AG09309 (cell line): ENCODE results near the gene XRRA1.

Experiments
- DNase-seq: peaks from one replicate; pipeline ENCODE4 v3.0.0-alpha.2; 2010; ENCODE audit warnings: low read depth
- H3K4me3 ChIP-seq: 2 replicates; pipeline ENCODE4 v1.5.1; 2011; ENCODE audit warnings: mild to moderate bottlenecking, low read depth, low read length, moderate library complexity; ENCODE audit not compliant: control insufficient read depth
- CTCF ChIP-seq: IDR thresholded peaks from 2 replicates; pipeline ENCODE4 v1.5.1; 2011; ENCODE audit warnings: mild to moderate bottlenecking, low read depth, low read length, inconsistent platforms; ENCODE audit not compliant: insufficient read depth, control insufficient read depth; ENCODE audit errors: missing control alignments

XRRA1 gene

GRCh38 chr11:74936976-74937375, 11.9 kb downstream of the XRRA1 start:
- TF ChIP-seq CTCF, result no peak
- H3K4me3 ChIP-seq, result no peak overlapping the region
- no peak for DNase-seq

GRCh38 chr11:74936087-74936486, 12.8 kb downstream of the XRRA1 start:
- DNase-seq, result no peak
- no peak for TF ChIP-seq CTCF
- no peak overlapping the region for H3K4me3 ChIP-seq

GRCh38 chr11:74935285-74935684, 13.6 kb downstream of the XRRA1 start:
- TF ChIP-seq CTCF, result no peak
- H3K4me3 ChIP-seq, result no peak overlapping the region
- DNase-seq, result no peak

- no peak overlapping the region for H3K4me3 ChIP-seq
- DNase-seq, result no peak
- TF ChIP-seq CTCF, result no peak
Measured at GRCh38 chr11:74933765-74934164, 15.1 kb downstream of the XRRA1 start.

- DNase-seq, result no peak
- no peak for TF ChIP-seq CTCF
- no peak overlapping the region for H3K4me3 ChIP-seq
Measured at GRCh38 chr11:74932797-74933196, 16.1 kb downstream of the XRRA1 start.

- DNase-seq, result no peak
- H3K4me3 ChIP-seq, result no peak overlapping the region
- no peak for TF ChIP-seq CTCF
Measured at GRCh38 chr11:74932169-74932568, 16.7 kb downstream of the XRRA1 start.
